Measurements from ENCODE around the gene FLRT3.

- TF ChIP-seq EZH2 (IDR thresholded peaks at IDR 0.05) (no peak), CTCF (IDR thresholded peaks at IDR 0.05) (no peak), EZH2phosphoT487 (IDR thresholded peaks at IDR 0.05) (no peak)
These were observed 53.0 kb downstream of the FLRT3 start for GRCh38 chr20:14284443-14284842.
